ENCODE data around the gene SH3BP5.

SH3BP5 gene

GRCh38 chr3:15241341-15241740, 91.0 kb downstream of the SH3BP5 start:
- DNase-seq, result peak; percentile 53 to 54

GRCh38 chr3:15229262-15229661, 103.1 kb downstream of the SH3BP5 start:
- DNase-seq, result no peak

- no peak for DNase-seq
These were observed 104.2 kb downstream of the SH3BP5 start for GRCh38 chr3:15228147-15228546.

- DNase-seq, result no peak
These were observed 108.5 kb downstream of the SH3BP5 start for GRCh38 chr3:15223685-15224572.

- DNase-seq, result no peak
These were observed 110.7 kb downstream of the SH3BP5 start for GRCh38 chr3:15221574-15222217.

- DNase-seq, result no peak
These were observed 111.7 kb downstream of the SH3BP5 start for GRCh38 chr3:15220661-15221060.

- DNase-seq, result no peak
These were observed 112.3 kb downstream of the SH3BP5 start for GRCh38 chr3:15220056-15220455.

GRCh38 chr3:15218689-15219088, 113.7 kb downstream of the SH3BP5 start:
- DNase-seq, result no peak

- no peak for DNase-seq
These were observed 114.5 kb downstream of the SH3BP5 start for GRCh38 chr3:15217841-15218267.

GRCh38 chr3:15217011-15217671, 115.2 kb downstream of the SH3BP5 start:
- no peak for DNase-seq

- DNase-seq, result no peak
These were observed 115.9 kb downstream of the SH3BP5 start for GRCh38 chr3:15216501-15216900.

- DNase-seq, result no peak
These were observed 116.4 kb downstream of the SH3BP5 start for GRCh38 chr3:15215996-15216395.

- no peak for DNase-seq
These were observed 117.6 kb downstream of the SH3BP5 start for GRCh38 chr3:15214758-15215157.

GRCh38 chr3:15211937-15212336, 120.4 kb downstream of the SH3BP5 start:
- no peak for DNase-seq

- DNase-seq, result no peak
These were observed 124.4 kb downstream of the SH3BP5 start for GRCh38 chr3:15207836-15208504.

- DNase-seq, result peak in 1 of 2 experiments; percentile 6
These were observed 125.5 kb downstream of the SH3BP5 start for GRCh38 chr3:15206662-15207576.

GRCh38 chr3:15205934-15206661, 126.3 kb downstream of the SH3BP5 start, which contains the start of gene CAPN7:
Gene CAPN7 (plus strand): TSS chr3:15206246. CDS start chr3:15206496, 250 bp downstream.
- peak; percentile 86 to 90 for DNase-seq

GRCh38 chr3:15205482-15205933, 126.9 kb downstream of the SH3BP5 start:
- DNase-seq, result no peak
